Type B pancreatic cell (in vitro differentiated cells): ENCODE results near the gene NSUN2. TPM values are rescaled to one million over a fixed set of nuclear protein-coding genes. Genes with fewer than 3 reads are reported as not detected.

Experiments used
- DNase-seq: peaks from one replicate; pipeline ENCODE4 v3.0.0; 2021; ENCODE audit warnings: mixed read lengths; ENCODE audit not compliant: unreplicated experiment; ENCODE audit errors: extremely low spot score
- H3K27ac Mint-ChIP-seq: 2 replicates; pipeline ENCODE4 v1.8.0; 2021; ENCODE audit warnings: mild to moderate bottlenecking, mixed read lengths
- H3K27me3 Mint-ChIP-seq: 2 replicates; pipeline ENCODE4 v1.8.0; 2021; ENCODE audit warnings: mixed read lengths
- H3K36me3 Mint-ChIP-seq: 2 replicates; pipeline ENCODE4 v1.8.0; 2021; ENCODE audit warnings: mixed read lengths
- H3K4me1 Mint-ChIP-seq: one replicate; pipeline ENCODE4 v1.8.0; 2021; ENCODE audit warnings: mixed read lengths; ENCODE audit not compliant: unreplicated experiment
- H3K4me3 Mint-ChIP-seq: 2 replicates; pipeline ENCODE4 v1.8.0; 2021; ENCODE audit warnings: mild to moderate bottlenecking, mixed read lengths
- H3K9me3 Mint-ChIP-seq: 2 replicates; pipeline ENCODE4 v1.8.0; 2021; ENCODE audit warnings: mixed read lengths
- total RNA-seq: library from RNA; stranded (reverse); gene quantifications from 2 replicates; pipeline ENCODE4 v1.2.1, GENCODE V29; 2021; ENCODE audit warnings: low replicate concordance
- TF ChIP-seq, protein P1 (sequence below): fragments of 200-600 bp; sonication (generic); conservative IDR thresholded peaks from 2 replicates; pipeline ENCODE4 v1.5.0; 2021; ENCODE audit warnings: antibody characterized with exemption, mild to moderate bottlenecking

Gene NSUN2
- total RNA-seq, 1 donor from 2014 or later, result 59.8 TPM

DNA sequence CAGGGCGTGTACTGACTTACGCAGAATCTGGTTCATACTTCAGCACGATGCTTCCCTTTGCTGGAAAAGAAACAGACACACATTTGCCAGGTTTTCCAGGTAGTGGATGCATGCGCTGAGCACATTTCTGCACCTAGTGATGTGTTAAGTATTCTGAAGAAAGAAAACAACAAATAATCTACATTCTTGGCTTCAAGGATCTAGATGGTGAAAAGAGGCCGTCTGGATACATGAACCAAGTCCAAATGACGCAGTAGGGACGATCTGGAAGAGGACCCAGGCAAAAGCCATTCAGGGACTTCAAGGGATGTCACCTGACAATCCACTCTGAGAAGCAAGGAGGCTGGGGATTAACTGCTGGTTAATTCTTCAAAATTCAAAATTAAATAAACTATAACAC is 30.4 kb downstream of the NSUN2 start:
- no peak overlapping the region for H3K4me3 Mint-ChIP-seq
- DNase-seq, result no peak
- H3K4me1 Mint-ChIP-seq, result no peaks in the 10 kb centered on the region
- H3K27ac Mint-ChIP-seq, result no peak overlapping the region
- no peaks in the 10 kb centered on the region for H3K9me3 Mint-ChIP-seq
- H3K27me3 Mint-ChIP-seq, result no peaks in the 10 kb centered on the region
- H3K36me3 Mint-ChIP-seq, result peaks cover 35% of the 10 kb centered on the region
- TF ChIP-seq, protein P1, sequence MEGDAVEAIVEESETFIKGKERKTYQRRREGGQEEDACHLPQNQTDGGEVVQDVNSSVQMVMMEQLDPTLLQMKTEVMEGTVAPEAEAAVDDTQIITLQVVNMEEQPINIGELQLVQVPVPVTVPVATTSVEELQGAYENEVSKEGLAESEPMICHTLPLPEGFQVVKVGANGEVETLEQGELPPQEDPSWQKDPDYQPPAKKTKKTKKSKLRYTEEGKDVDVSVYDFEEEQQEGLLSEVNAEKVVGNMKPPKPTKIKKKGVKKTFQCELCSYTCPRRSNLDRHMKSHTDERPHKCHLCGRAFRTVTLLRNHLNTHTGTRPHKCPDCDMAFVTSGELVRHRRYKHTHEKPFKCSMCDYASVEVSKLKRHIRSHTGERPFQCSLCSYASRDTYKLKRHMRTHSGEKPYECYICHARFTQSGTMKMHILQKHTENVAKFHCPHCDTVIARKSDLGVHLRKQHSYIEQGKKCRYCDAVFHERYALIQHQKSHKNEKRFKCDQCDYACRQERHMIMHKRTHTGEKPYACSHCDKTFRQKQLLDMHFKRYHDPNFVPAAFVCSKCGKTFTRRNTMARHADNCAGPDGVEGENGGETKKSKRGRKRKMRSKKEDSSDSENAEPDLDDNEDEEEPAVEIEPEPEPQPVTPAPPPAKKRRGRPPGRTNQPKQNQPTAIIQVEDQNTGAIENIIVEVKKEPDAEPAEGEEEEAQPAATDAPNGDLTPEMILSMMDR, result no peak

DNA sequence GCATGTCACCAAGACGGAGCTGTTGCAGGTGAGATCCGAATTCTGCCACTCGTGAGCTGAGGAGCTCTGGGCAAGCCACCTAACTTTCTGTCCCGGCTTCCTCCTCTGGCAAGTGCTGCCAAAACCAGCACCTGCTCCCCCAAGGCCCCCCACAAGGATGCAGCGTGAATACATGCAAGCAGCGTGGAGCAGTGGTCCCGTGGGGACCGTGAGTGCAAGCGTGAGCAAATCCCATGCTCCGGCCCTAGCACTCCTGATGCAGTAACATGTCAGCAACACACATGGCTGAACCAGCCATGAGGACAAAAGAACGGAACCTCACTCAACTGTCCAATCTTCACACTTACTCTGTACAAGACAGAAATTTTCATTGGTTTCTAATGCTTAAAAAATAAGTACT is 31.0 kb downstream of the NSUN2 start:
- TF ChIP-seq, protein P1, result no peak
- no peak for DNase-seq
- H3K27ac Mint-ChIP-seq, result no peak overlapping the region
- no peaks in the 10 kb centered on the region for H3K9me3 Mint-ChIP-seq
- no peaks in the 10 kb centered on the region for H3K4me1 Mint-ChIP-seq
- H3K36me3 Mint-ChIP-seq, result peaks cover 36% of the 10 kb centered on the region
- H3K27me3 Mint-ChIP-seq, result no peaks in the 10 kb centered on the region
- no peak overlapping the region for H3K4me3 Mint-ChIP-seq

DNA sequence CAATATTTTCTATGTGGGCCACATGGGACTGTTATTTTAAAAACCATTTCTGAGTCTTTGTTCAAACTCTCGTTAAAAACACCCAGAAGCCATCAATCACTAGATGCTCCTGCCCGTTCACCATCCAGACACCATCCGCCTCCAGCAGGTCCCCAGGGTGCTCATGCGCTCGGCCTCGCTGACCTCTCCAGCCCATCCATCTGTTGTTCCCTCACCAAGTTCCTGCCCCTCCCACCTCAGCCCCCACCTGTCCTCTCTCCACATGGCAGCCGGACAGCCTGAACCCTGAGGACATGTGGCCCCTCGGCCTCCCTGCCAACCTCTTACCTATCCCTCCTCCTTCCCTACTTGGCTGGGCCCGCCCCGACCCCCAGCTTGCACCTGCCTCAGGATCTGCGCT is 31.6 kb downstream of the NSUN2 start:
- H3K4me1 Mint-ChIP-seq, result no peaks in the 10 kb centered on the region
- TF ChIP-seq, protein P1, result no peak
- H3K27ac Mint-ChIP-seq, result no peak overlapping the region
- H3K9me3 Mint-ChIP-seq, result no peaks in the 10 kb centered on the region
- no peak for DNase-seq
- peaks cover 41% of the 10 kb centered on the region for H3K36me3 Mint-ChIP-seq
- no peak overlapping the region for H3K4me3 Mint-ChIP-seq
- H3K27me3 Mint-ChIP-seq, result no peaks in the 10 kb centered on the region

DNA sequence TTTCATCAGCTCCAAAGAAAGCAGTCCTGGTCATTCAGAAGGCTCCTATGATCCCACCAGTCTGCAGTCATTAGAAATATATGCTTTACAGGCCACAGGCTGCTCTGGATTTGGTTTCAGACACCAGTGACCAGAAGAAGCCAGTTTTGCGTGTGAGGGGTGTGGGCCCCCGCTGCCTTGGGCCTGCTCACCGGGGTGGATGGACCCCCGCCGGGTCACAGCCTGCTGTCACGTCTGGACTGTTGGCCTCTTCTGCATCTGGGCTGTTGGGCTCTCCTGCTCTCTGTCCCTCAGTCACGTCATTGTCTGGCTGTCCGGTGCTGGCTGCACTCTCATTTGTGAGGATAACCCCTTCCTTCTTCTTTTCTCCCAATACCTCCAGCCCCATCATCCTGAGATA is 33.1 kb downstream of the NSUN2 start:
- Mint-ChIP-seq H3K36me3 (peaks cover 36% of the 10 kb centered on the region), H3K27me3 (no peaks in the 10 kb centered on the region), H3K4me1 (no peaks in the 10 kb centered on the region), H3K27ac (no peak overlapping the region), H3K9me3 (no peaks in the 10 kb centered on the region), H3K4me3 (no peak overlapping the region)
- no peak for DNase-seq
- TF ChIP-seq, protein P1, result no peak

DNA sequence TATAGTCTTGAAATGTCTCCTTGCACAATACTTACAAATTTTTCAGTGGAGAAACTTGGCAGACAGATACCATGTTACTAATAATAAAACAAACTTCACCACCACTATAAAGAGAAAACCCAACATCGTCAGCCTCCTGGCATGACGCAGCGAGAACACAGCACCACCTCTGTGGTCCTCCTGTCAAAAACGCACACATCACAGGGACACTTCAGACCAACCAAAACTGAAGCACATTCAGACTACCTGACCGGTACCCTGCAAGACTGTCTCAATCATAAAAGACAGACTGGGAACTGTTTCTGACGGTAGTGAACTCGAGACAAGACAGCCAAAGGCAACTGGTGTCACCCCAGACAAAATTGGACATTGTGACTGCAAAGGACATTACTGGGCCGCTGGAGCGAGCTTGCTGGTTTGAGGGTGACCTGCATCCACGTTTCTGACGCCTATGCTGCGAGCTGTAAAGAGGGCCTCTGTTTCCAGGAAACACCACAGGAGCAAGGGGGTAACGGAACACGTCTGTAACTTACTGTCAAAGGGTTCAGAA is 34.4 kb downstream of the NSUN2 start:
- Mint-ChIP-seq H3K4me1 (no peaks in the 10 kb centered on the region), H3K27me3 (no peaks in the 10 kb centered on the region), H3K9me3 (no peaks in the 10 kb centered on the region), H3K4me3 (no peak overlapping the region), H3K27ac (no peak overlapping the region), H3K36me3 (peaks cover 36% of the 10 kb centered on the region)
- no peak for DNase-seq
- TF ChIP-seq, protein P1, result no peak

DNA sequence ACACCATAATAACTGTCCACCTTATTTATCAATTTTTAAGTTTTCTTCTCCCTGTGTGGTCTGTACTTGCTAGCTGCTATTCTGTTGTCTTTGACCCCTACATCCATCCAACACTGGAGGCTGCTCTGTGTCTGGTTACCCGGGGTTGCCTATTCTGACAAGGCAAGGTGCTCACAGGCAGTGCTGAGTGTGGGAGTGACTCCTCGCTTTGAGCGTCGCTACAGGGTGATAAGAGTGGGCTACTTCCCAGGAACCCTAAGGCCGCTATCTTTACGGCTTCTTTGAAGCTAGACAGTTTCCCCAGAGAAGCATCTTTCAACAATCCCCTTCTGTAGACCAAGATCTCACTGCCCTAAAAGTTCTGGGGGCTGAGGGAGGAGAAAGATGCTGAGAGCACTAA is 35.3 kb downstream of the NSUN2 start:
- DNase-seq, result no peak
- H3K4me1 Mint-ChIP-seq, result no peaks in the 10 kb centered on the region
- H3K27ac Mint-ChIP-seq, result no peak overlapping the region
- TF ChIP-seq, protein P1, result no peak
- H3K4me3 Mint-ChIP-seq, result no peak overlapping the region
- H3K36me3 Mint-ChIP-seq, result peaks cover 36% of the 10 kb centered on the region
- H3K27me3 Mint-ChIP-seq, result no peaks in the 10 kb centered on the region
- no peaks in the 10 kb centered on the region for H3K9me3 Mint-ChIP-seq
